Hepatocyte (in vitro differentiated cells): ENCODE data around the gene ARL14EPL.

Source experiments
- CTCF ChIP-seq: fragments of 200-600 bp; sonication (generic); IDR thresholded peaks from 2 replicates; pipeline ENCODE4 v1.5.1; 2016; ENCODE audit warnings: antibody characterized with exemption, mild to moderate bottlenecking; ENCODE audit not compliant: poor library complexity
- EZH2 ChIP-seq: fragments of 200-600 bp; sonication (generic); IDR thresholded peaks from 2 replicates; pipeline ENCODE4 v1.6.1; 2016; ENCODE audit warnings: antibody characterized with exemption, mild to moderate bottlenecking, borderline replicate concordance

GRCh38 chr5:116023619-116024018 lies 8.7 kb upstream of the ARL14EPL start:
- TF ChIP-seq CTCF, result no peak
- no peak for TF ChIP-seq EZH2
